KMS-11 (cell line): Measurements from ENCODE around the gene WT1.

Source experiments
- H2AFZ ChIP-seq: fragments of 200-600 bp; sonication (generic); 2 replicates; pipeline ENCODE4 v1.6.1; 2016; ENCODE audit warnings: antibody characterized with exemption, mixed run types, low read depth
- H3K27ac ChIP-seq: fragments of 200-600 bp; sonication (generic); 2 replicates; pipeline ENCODE4 v1.6.1; 2016; ENCODE audit warnings: mild to moderate bottlenecking, mixed run types
- H3K27me3 ChIP-seq: fragments of 200-600 bp; sonication (generic); 2 replicates; pipeline ENCODE4 v1.6.1; 2017; ENCODE audit warnings: mild to moderate bottlenecking, low read depth, mixed run types, moderate library complexity; ENCODE audit not compliant: insufficient read depth
- H3K36me3 ChIP-seq: fragments of 200-600 bp; sonication (generic); 2 replicates; pipeline ENCODE4 v1.6.1; 2017; ENCODE audit warnings: mild to moderate bottlenecking, mixed run types; ENCODE audit not compliant: insufficient read depth
- H3K4me1 ChIP-seq: fragments of 200-600 bp; sonication (generic); 2 replicates; pipeline ENCODE4 v1.6.1; 2016; ENCODE audit warnings: mild to moderate bottlenecking, low read depth, mixed run types; ENCODE audit not compliant: poor library complexity, severe bottlenecking
- H3K4me2 ChIP-seq: fragments of 200-600 bp; sonication (generic); 2 replicates; pipeline ENCODE4 v1.7.0; 2016; ENCODE audit warnings: mild to moderate bottlenecking, mixed run types
- H3K4me3 ChIP-seq: fragments of 200-600 bp; sonication (generic); IDR thresholded peaks from 2 replicates; pipeline ENCODE4 v1.6.1; 2017; ENCODE audit warnings: low read depth, low read length, mixed read lengths; ENCODE audit not compliant: insufficient read depth
- H3K79me2 ChIP-seq: fragments of 200-600 bp; sonication (generic); 2 replicates; pipeline ENCODE4 v1.6.1; 2016; ENCODE audit warnings: low read depth, mixed run types; ENCODE audit not compliant: insufficient read depth
- H3K9ac ChIP-seq: fragments of 200-600 bp; sonication (generic); 2 replicates; pipeline ENCODE4 v1.6.1; 2016; ENCODE audit warnings: mild to moderate bottlenecking, mixed run types
- H4K20me1 ChIP-seq: fragments of 200-600 bp; sonication (generic); 2 replicates; pipeline ENCODE4 v1.6.1; 2016; ENCODE audit warnings: mild to moderate bottlenecking, mixed run types; ENCODE audit not compliant: insufficient read depth
- TF ChIP-seq, protein P1 (sequence below): fragments of 200-600 bp; sonication (generic); conservative IDR thresholded peaks from 2 replicates; pipeline ENCODE4 v1.6.1; 2017; ENCODE audit warnings: low read depth, mild to moderate bottlenecking, antibody characterized with exemption, low read length, moderate library complexity, mixed read lengths

Gene WT1

DNA sequence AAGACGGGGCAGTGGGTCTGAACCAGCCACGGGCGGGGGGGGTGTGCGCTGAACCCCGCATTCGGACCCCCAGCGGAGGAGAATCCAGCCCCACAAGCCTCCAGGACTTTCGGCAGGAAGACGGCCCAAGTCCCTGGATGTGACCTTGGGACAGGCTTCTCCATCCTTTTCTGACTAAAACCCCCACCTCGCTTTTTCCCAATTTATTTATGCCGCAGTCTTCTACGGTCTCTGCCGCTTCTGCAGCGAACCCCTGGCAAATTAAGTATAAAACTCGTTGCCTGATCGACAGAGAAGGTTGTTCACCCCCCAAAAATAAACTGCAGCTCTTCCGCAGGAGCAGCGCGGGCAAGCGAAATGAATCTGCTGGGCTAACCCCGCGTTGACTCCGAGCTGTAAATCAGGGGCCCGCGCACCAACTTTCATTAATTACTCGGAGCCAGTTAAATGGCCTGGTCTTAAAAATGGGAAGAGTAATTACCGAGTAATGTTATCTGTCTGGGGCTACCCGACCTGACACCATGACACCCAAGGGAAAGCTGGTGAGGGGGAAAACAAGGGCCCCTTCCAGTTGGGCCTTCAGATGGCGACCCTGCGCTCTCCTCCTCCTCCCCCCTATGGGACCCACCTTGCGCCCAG lies 6.6 kb downstream of the WT1 start:
- Histone ChIP-seq H3K79me2 (no peaks in the 10 kb centered on the region), H3K4me2 (no peak overlapping the region), H3K4me1 (peaks cover 26% of the 10 kb centered on the region), H3K36me3 (no peaks in the 10 kb centered on the region), H3K27ac (no peak overlapping the region), H4K20me1 (no peaks in the 10 kb centered on the region), H3K27me3 (no peaks in the 10 kb centered on the region), H3K9ac (no peak overlapping the region), H3K4me3 (no peak overlapping the region), H2AFZ (no peak overlapping the region)
- TF ChIP-seq, protein P1, sequence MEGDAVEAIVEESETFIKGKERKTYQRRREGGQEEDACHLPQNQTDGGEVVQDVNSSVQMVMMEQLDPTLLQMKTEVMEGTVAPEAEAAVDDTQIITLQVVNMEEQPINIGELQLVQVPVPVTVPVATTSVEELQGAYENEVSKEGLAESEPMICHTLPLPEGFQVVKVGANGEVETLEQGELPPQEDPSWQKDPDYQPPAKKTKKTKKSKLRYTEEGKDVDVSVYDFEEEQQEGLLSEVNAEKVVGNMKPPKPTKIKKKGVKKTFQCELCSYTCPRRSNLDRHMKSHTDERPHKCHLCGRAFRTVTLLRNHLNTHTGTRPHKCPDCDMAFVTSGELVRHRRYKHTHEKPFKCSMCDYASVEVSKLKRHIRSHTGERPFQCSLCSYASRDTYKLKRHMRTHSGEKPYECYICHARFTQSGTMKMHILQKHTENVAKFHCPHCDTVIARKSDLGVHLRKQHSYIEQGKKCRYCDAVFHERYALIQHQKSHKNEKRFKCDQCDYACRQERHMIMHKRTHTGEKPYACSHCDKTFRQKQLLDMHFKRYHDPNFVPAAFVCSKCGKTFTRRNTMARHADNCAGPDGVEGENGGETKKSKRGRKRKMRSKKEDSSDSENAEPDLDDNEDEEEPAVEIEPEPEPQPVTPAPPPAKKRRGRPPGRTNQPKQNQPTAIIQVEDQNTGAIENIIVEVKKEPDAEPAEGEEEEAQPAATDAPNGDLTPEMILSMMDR, result no peak

DNA sequence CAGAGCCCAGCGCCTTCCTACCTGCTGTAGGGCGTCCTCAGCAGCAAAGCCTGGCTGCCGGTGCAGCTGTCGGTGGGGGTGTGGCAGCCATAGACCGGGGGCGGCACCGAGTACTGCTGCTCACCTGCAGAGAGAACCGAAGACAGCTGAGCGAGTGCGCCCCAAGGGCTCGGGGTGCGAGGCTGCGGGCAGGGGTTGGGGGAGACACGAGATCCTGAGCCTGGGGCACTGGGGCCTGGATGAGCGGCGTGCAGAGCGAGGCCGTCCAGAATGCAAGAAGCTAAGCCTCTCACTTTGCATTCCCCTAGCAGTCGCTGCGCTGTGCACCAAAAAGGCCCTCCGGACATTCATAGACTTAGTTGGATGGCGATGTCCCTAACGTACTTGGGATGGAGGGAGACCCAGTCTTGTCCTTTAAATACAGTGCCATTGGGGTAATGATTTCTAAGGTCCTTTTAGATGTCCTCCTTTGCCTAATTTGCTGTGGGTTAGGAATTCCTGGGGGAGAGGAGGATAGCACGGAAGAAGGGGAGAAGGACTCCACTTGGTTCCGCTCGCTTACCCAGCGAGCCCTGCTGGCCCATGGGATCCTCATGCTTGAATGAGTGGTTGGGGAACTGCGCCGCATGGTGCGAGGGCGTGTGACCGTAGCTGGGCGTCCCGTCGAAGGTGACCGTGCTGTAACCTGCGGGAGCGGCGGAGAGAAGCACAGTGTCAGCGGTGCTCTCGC lies 7.2 kb downstream of the WT1 start:
- no peak overlapping the region for H3K27ac ChIP-seq
- H2AFZ ChIP-seq, result no peak overlapping the region
- H3K36me3 ChIP-seq, result no peaks in the 10 kb centered on the region
- no peaks in the 10 kb centered on the region for H3K79me2 ChIP-seq
- H3K4me1 ChIP-seq, result peaks cover 33% of the 10 kb centered on the region
- TF ChIP-seq, protein P1, result no peak
- H4K20me1 ChIP-seq, result no peaks in the 10 kb centered on the region
- H3K9ac ChIP-seq, result no peak overlapping the region
- H3K4me3 ChIP-seq, result no peak overlapping the region
- H3K4me2 ChIP-seq, result no peak overlapping the region
- no peaks in the 10 kb centered on the region for H3K27me3 ChIP-seq

DNA sequence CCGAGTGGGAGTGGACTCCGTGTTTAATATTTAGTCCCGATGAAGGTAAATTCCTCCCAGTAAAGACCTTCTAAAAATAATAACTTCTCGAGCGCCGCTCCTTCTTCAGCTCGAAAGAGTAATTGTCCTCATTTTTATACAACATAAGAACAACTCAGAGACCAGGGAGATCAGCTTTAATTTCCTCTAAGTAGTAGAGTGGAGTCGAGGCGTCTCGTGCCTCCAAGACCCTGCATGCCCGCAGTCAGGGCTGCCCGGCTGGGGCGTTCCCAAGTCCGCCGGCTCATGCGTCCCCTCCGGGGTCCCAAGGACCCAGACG lies 7.8 kb downstream of the WT1 start:
- no peak overlapping the region for H3K4me3 ChIP-seq
- H3K9ac ChIP-seq, result no peak overlapping the region
- H3K27me3 ChIP-seq, result no peaks in the 10 kb centered on the region
- H3K27ac ChIP-seq, result no peak overlapping the region
- no peaks in the 10 kb centered on the region for H4K20me1 ChIP-seq
- no peaks in the 10 kb centered on the region for H3K79me2 ChIP-seq
- TF ChIP-seq, protein P1, result no peak
- H3K4me1 ChIP-seq, result peaks cover 38% of the 10 kb centered on the region
- H2AFZ ChIP-seq, result no peak overlapping the region
- no peaks in the 10 kb centered on the region for H3K36me3 ChIP-seq
- no peak overlapping the region for H3K4me2 ChIP-seq

DNA sequence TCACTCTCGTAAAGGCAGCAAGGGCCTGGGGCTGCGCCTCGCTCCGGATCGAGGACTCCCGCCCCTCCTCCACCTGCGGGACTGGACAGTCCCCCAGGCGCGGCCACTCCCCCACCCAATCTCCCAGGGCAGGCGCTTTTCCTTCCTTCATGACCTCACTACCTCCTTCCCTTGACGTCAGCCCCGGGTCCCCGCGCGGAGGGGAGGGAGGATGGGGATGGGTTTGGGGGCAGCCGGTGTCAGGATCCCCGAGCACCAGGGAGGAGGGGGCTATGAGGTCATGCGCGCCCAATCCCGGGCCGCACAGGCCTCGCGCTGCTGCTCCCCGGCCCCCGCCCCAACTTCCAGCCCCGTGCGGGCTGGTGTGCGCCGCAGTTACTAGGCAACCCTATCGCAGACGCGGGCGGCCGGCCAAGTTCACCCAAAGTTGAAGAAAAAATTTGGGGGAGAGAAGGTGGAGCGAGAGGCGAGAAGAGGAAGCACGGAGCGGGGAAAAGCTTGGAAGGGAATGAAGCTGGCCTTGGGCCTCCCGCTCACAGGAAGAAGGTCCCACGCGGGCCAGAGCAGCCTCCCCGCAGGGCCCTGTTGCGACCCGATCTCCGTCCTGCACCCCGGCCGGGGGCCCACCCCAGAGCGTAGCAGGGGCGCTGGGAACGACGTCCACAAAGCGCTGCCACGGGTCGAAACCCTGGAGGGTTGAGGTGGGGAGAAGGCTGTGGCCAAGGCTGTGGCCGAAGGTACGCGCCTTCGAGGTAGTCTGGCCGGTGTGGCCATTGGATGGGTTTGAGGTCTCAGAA lies 8.3 kb downstream of the WT1 start:
- Histone ChIP-seq H3K79me2 (no peaks in the 10 kb centered on the region), H3K36me3 (no peaks in the 10 kb centered on the region), H3K9ac (no peak overlapping the region), H3K27ac (no peak overlapping the region), H4K20me1 (no peaks in the 10 kb centered on the region), H3K4me2 (no peak overlapping the region), H3K27me3 (no peaks in the 10 kb centered on the region), H2AFZ (no peak overlapping the region), H3K4me1 (peaks cover 43% of the 10 kb centered on the region), H3K4me3 (no peak overlapping the region)
- TF ChIP-seq, protein P1, result no peak
